ENCODE data around the gene CCL23.
"Not testable (repeated sequence)": the region's sequence is repeated elsewhere in the genome, so short reads cannot be mapped to it uniquely, and the experiment has no call there.

Gene CCL23

DNA sequence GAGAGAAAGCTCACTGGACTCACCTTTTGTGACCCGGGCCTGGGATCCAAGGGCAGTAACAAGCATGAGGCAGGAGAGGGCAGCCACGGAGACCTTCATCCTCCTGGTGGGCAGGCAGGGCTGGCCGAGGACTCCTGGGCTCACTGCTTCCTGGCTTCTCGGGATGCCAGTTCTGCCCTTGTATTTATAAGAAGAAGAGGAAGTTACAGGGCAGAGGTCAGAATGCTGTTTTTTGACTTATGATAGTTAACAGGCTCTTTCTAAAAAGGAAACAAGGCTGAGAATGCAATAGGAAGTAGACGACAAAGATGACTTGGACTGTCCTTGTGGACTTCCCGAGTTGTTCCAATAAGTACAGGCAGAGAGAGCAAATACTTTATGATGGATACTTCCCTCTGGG, at the start of gene CCL23:
TSS of gene CCL23 (minus strand) at position 174 of the 400 bp plus-strand sequence. CDS start at position 99, 75 bp downstream.
- peak; percentile 29 for DNase-seq

GRCh38 chr17:36066365-36066985, 48.7 kb upstream of the CCL23 start:
- peak; percentile 62 for DNase-seq

DNA sequence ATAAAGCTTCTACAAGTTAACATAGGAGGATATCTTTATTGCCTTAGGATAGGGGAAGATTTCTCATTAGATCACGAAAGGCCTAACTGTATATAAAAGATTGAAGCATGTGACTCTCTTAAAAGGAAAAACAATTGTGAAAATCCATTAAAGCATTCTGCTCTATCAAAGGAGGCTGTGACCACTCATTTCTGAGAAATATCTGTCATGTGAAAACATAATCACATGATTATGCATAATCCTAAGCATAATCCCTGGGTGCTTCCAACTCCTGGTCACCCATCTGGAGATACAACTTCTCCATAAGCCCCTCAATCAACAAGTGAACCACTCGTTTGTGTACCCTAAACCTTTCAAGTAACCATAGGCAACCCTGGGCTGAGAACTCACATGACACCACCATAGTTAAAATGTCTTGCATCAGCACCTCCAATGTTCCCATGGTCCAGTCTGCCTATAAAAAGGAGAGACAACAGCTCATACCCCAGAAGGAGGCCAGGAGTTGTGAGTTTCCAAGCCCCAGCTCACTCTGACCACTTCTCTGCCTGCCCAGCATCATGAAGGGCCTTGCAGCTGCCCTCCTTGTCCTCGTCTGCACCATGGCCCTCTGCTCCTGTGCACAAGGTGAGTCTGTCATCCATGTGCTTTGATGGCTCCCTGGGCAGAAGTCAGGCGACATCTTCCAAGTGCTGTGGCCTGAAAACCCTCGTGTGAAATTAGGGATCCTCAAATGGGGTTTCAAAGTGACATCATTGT, 46.2 kb upstream of the CCL23 start, which contains the start of gene CCL18:
TSS of gene CCL18 (plus strand) at position 487 of the 756 bp plus-strand sequence. CDS start at position 558, 71 bp downstream.
- DNase-seq = no peak

- DNase-seq = no peak
Observed at GRCh38 chr17:36060816-36061215, 43.0 kb upstream of the CCL23 start.

DNA sequence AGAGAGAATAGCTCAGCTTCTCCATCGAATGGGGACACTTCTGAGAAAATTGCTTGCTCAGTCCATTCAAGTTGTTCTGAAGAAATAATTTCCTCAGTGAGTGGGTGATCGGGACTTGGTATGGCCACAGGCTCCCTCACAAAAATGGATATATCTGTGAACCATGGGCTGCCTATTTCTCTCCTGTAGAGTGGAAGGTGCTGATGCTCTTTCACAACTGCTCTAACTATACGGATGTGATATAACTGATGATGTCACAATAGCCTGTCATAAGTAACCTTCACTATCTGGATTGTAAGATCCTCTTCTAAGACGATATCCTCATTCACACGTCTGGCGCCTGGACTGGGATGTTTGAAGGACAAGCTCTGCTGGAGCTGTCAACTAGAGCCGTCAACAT, 41.6 kb upstream of the CCL23 start:
- no peak for DNase-seq

GRCh38 chr17:36057911-36058310, 40.1 kb upstream of the CCL23 start:
- DNase-seq = no peak

DNA sequence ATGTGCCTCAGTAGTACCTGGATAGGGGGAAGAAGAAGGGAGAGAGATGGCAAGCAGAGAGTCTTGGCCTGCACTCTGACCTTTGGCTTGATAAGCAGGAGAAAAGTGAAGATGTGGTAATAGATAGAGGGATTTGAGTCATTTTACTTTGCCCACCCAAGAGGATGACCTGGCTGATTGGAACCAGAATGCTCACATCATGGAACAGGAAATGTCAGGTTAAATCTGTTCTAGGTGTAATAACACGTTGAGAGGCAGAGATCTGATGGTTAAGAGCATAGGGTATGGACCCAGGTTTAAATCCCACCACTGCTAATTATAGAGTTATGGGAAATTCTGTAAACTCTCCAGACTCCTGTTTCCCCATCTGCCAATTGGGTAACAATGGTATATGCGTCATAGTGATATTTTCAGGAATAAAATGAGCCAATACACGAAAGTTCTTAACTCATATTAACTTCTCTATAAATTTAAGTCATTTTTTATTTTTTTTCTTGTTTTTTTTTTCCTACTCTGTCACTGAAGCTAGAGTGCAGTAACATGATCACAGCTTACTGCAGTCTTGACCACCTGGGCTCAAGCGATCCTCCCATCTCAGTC, 38.2 kb upstream of the CCL23 start:
- no peak for DNase-seq

DNA sequence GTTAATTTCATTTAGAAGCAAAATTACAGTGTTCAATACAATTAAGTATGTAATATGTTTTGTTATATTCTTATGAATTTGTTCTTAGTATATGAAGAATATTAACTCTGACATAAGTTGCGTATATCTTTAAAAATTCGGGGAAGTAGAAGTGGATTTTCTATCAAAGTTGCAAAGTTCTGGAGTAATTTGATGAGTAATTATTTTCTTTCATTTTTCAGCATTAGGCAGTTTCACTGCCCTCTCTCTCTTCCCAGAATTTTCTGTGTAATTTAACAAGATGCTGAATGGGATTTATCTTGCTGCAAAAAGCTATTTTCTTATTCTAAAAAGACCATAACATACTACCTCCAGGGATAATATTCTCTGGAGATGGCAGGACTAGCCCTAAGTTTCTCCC, 37.4 kb upstream of the CCL23 start:
- DNase-seq = no peak

DNA sequence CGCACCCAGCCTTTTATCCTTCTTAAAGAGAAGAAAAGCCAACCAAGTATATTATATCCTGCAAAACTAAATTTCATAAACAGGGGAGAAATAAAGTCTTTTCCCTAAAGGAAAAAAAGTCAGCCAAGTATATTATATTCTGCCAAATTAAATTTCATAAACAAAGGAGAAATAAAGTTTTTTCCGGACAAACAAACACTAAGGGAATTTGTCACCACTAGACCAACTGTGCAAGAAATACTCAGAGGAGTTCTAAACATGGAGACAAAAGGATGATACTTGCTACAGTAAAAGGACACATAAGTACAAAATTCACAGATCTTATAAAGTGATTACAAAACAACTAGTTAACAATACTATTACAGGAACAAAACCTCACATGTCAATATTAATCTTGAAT, 31.9 kb upstream of the CCL23 start:
- no peak for DNase-seq

GRCh38 chr17:36048066-36048465, 30.3 kb upstream of the CCL23 start:
- peak; percentile 93 for DNase-seq

DNA sequence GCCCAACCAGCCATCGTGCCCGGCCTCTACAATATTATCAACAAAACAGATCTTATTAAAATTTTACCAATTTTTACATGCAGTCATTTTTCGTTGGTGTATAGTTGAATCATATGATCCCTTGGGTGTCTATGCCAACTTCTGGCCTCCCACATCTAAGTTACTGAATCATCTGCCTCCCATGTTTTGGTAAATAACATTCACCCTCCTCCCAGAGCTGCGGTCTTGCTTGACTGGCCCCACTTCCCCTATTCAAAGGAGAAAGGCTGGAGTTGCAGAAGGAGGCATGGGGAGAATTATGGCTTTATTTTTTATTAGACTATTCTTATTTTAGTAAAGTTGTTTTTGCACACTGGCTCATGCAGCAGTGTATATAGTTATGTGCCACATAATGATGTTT, 18.5 kb upstream of the CCL23 start:
- DNase-seq = peak; percentile 35

DNA sequence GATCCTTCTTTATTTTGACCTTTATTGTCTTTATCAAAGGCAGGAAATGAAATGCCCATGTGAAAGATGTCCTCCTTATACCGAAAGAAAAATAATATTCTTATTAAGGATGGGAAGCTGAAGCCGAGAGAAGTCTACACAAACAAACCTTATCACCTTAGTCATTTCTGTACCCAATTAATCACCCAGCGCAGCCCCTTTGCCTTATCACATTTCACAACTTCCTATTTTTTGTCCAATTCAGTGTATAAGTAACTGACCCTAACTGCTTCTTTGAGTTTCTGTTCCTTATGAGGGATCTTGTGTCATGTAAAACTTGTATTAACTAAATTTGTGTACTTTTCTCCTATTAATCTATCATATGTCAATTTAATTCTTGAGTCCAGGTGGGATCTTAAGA, 16.4 kb upstream of the CCL23 start:
- peak; percentile 87 for DNase-seq

DNA sequence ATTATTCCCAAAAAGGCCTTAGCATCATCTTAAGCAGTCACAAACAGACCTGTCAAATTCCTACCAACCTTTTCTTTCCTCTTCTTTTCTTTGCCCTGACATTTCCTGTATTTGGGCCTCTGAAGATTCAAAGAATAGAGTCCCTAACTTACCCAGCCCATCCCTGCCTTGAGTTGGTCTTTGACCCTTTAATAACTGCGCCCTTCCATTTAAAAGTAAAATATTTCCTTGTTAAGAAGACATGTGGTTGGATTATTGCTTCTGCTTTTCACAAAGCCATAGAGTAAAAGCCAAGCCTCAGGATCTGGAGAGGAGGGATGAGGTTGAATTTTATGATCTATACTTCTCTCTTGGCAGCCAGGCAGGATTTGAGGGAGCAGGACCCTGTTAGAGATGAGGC, 13.2 kb upstream of the CCL23 start:
- DNase-seq = no peak

DNA sequence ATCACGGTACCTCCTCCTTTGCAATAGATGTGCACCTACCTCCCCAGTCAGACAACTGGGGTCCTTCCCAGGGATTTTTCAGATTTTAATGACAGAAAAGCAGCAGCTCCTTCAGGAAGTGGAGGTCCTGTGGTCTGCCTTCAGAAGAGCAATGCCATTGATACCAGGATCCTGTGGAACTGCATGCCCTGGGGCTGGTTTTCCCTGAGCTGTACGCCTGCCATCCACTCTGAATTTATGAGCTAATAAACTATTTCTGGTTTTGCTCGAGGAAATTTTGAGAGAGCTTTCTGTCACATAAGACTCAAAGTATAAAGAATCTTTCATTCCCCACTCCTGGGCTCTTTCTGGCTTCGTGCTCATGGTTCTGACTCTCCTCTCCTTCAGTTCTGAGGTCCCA, 10.0 kb upstream of the CCL23 start:
- DNase-seq = no peak

GRCh38 chr17:36024106-36024869, 6.5 kb upstream of the CCL23 start:
- DNase-seq = no peak

GRCh38 chr17:36019423-36019822, 1.7 kb upstream of the CCL23 start:
- DNase-seq = no peak

DNA sequence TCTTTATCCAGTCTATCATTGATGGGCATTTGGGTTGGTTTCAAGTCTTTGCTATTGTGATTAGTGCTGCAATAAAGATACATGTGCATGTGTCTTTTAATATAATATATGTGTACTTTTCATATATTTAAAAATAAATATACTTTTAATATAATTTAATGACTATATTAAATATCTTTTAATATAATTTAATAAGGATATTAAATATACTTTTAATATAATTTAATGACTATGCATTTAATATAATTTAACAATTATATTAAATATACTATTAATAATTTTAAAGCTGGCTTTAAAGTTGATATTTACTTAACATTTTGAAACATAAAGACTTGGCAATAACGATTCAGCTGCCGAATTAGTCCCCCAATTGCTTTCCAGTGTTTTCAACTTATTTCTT, 1.2 kb downstream of the CCL23 start:
- no peak for DNase-seq

GRCh38 chr17:36015895-36016294, 1.9 kb downstream of the CCL23 start:
- DNase-seq = not testable (repeated sequence)

- no peak for DNase-seq
Observed at GRCh38 chr17:36014946-36015345, 2.8 kb downstream of the CCL23 start.

GRCh38 chr17:36011201-36011600, 6.6 kb downstream of the CCL23 start:
- peak; percentile 90 for DNase-seq

DNA sequence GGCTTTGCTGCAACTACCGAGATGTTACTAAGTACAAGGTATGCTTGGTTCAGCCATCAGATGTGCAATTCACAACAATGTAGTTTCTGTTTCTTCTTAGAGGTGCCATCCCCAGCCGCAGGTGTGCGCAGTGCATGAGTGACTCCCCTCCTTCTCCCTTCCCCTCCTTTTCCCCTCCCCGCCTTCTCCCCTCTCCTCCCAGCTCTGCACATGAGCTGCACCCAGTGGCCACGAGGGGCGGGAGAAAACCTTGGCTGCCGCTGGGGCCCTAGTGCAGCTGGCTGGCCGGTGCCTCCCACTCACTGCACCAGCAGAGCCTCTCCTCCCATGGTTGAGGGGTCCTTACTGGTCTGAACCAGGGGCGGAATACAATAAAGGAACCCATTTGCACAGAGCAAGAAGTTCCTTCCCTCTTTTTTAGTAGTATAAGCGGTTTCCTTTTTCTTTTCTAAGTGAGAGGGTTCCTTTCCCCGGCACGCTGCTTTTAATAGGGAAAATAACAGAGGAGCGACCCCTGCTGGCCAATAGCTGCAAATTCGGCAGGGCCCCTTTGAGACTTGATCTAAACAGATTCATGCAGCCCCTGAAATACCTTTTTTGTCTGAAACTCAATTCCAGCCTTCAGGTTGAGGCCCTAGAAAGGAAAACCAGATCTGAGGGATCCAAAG, 8.6 kb downstream of the CCL23 start:
- DNase-seq = peak; percentile 18

GRCh38 chr17:36004594-36005108, 13.1 kb downstream of the CCL23 start:
- DNase-seq = no peak

DNA sequence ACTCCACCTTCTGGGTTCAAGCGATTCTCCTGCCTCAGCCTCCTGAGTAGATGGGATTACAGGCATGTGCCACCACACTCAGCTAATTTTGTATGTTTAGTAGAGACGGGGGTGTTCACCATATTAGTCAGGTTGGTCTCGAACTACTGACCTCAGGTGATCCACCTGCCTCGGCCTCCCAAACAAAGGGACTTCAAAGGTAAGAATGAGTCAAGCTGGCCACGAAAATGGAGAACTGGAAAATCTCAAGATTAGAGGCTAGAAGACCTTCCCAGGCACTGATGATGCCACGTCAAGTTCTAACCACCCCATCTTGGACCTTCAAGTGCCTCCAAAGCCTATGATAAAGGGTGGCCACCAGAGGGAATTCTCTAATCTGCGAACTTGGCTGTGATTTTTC, 15.1 kb downstream of the CCL23 start:
- no peak for DNase-seq

All from hematopoietic multipotent progenitor cell treated with erythropoietin and hydrocortisone succinate and interleukin-3 and kit ligand, for 8 days (in vitro differentiated cells).